Left lung (tissue), 10 donors: ENCODE data around the gene TINAG. TPM values are rescaled to one million over a fixed set of nuclear protein-coding genes. Genes with fewer than 3 reads are reported as not detected.

Experiments used
- ATAC-seq: fragments of 200-7000 bp; cut with Tn5 transposase; one replicate; pipeline ENCODE4 v1.9.1; 2020; ENCODE audit warnings: moderate library complexity
- DNase-seq, 4 donors: peaks; one replicate each; pipeline ENCODE4 v3.0.0-alpha.2; 2013 to 2020
- H3K27ac ChIP-seq, 2 donors: fragments of 200-600 bp; sonication (generic) in 1 of 2; one replicate each; pipeline versions ENCODE4 v1.5.0 to v1.8.0; 2020 to 2021
- H3K27me3 ChIP-seq, 2 donors: fragments of 200-600 bp; sonication (generic) in 1 of 2; one replicate each; pipeline versions ENCODE4 v1.5.0 to v1.8.0; 2020 to 2021
- H3K36me3 ChIP-seq, 2 donors: fragments of 200-600 bp; sonication (generic) in 1 of 2; one replicate each; pipeline versions ENCODE4 v1.5.0 to v1.8.0; 2020 to 2021
- H3K4me1 ChIP-seq, 2 donors: fragments of 200-600 bp; one replicate each; pipeline ENCODE4 v1.8.0; 2021
- H3K4me3 ChIP-seq, 2 donors: fragments of 200-600 bp; sonication (generic) in 1 of 2; one replicate each; pipeline versions ENCODE4 v1.5.0 to v1.8.0; 2020 to 2021; ENCODE audit warnings: mild to moderate bottlenecking in 1 of 2
- H3K9me3 ChIP-seq, 2 donors: fragments of 200-600 bp; sonication (generic) in 1 of 2; one replicate each; pipeline versions ENCODE4 v1.5.0 to v1.8.0; 2020 to 2021
- CTCF ChIP-seq, 2 donors: fragments of 200-600 bp; sonication (generic) in 1 of 2; IDR thresholded peaks; one replicate each; pipeline versions ENCODE4 v1.5.0 to v1.8.0; 2021; ENCODE audit warnings: antibody characterized with exemption in 2 of 2
- intact Hi-C, 2 donors: fragments of 100-400 bp; cut with DNase I; formaldehyde crosslinking; loops; one replicate each; pipeline versions ENCODE4 v1.11.2 to v1.14.2; 2022
- polyA plus RNA-seq, 6 donors: library from polyadenylated mRNA; unstranded; fragments of 120-200 nt; gene quantifications; one replicate each; pipeline ENCODE4 v1.2.1, GENCODE V29; 2013; ENCODE audit not compliant: insufficient read length in 6 of 6
- total RNA-seq, 2 donors: library from RNA; stranded (reverse); fragmentation: NEBNext Ultra II Directional; extraction: Animal tissue kit (Norgen Biotek cat#: 25700); gene quantifications; one replicate each; pipeline ENCODE4 v1.2.1, GENCODE V29; 2021
- donor health status: DM: no; HTN: yes; CAD: no.
- donor health status: DM: no; HTN: no; CAD: no.

Gene TINAG
- total and polyA plus RNA-seq, 8 donors: 0.24 TPM; not detected in 7

DNA sequence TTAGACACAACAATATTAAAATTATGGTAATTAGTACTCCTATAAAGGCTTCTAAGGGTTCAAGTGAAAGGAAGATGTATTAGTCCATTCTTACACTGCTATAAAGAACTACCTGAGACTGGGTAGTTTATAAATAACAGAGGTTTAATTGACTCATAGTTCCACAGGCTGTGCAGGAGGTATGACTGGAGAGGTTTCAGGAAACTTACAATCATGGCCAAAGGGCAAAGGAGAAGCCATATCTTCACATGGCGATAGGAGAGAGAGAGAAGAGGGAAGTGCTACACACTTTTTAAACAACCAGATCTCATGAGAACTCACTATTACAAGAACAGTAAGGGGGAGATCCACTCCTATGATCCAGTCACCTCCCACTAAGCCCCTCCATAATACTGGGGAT lies 52.9 kb downstream of the TINAG start:
- no peaks in the 10 kb centered on the region for H3K36me3 ChIP-seq
- DNase-seq (no peak), ATAC-seq (no peak)
- no peaks in the 10 kb centered on the region for H3K4me1 ChIP-seq
- no peak for TF ChIP-seq CTCF (IDR thresholded peaks at IDR 0.05)
- H3K27me3 ChIP-seq: no peaks in the 10 kb centered on the region
- no peaks in the 10 kb centered on the region for H3K9me3 ChIP-seq
- intact Hi-C loops: no loop called here
- no peak overlapping the region for H3K27ac ChIP-seq
- H3K4me3 ChIP-seq: no peak overlapping the region

DNA sequence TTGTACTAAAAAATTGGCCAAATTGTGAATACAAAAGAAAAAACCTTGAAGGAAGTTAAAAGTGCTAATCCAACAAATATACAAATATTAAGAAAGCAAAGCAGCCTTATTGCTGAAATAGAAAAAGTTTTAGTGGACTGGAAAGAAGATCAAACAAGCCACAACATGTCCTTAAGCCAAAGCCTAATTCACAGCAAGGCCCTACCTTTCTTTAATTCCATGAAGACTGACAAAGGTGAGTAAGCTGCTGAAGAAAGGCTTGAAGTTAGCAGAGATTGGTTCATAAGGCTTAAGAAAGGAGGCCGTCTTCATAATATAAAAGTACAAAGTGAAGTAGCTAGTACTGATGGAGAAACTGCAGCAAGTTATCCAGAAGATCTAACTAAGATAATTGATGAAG lies 53.5 kb downstream of the TINAG start:
- H3K36me3 ChIP-seq: no peaks in the 10 kb centered on the region
- H3K9me3 ChIP-seq: no peaks in the 10 kb centered on the region
- no peak overlapping the region for H3K27ac ChIP-seq
- no peak overlapping the region for H3K4me3 ChIP-seq
- H3K4me1 ChIP-seq: no peaks in the 10 kb centered on the region
- intact Hi-C loops: no loop called here
- no peak for TF ChIP-seq CTCF (IDR thresholded peaks at IDR 0.05)
- ATAC-seq (no peak), DNase-seq (no peak)
- no peaks in the 10 kb centered on the region for H3K27me3 ChIP-seq

GRCh38 chr6:54366667-54367327 lies 58.6 kb downstream of the TINAG start:
- Histone ChIP-seq H3K36me3 (no peaks in the 10 kb centered on the region), H3K4me3 (no peak overlapping the region), H3K27ac (no peak overlapping the region), H3K4me1 (no peaks in the 10 kb centered on the region), H3K27me3 (no peaks in the 10 kb centered on the region), H3K9me3 (no peaks in the 10 kb centered on the region)
- ATAC-seq: no peak
- intact Hi-C loops: no loop called here
- DNase-seq: no peak
- TF ChIP-seq CTCF (IDR thresholded peaks at IDR 0.05): no peak

DNA sequence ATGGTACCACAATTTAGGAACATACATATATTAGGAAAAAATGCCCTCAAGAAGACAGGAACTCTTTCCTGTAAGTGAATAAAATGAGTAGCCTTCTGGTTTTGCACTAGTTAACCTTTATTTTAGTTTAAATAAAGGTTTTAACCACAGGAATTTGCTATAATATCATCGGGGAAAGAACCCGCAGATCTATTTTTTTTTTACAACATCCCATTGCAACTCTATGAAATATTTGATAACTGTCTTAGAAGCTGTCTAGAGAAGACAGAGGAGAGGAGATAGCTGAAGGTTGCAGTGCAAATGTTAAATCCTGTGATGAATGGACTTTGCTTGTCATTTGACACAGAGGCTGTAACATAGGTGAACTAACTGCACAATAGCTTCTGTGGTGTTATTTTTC lies 69.5 kb downstream of the TINAG start:
- Histone ChIP-seq H3K4me1 (no peaks in the 10 kb centered on the region), H3K27ac (no peak overlapping the region), H3K4me3 (no peak overlapping the region), H3K9me3 (no peaks in the 10 kb centered on the region), H3K27me3 (no peaks in the 10 kb centered on the region), H3K36me3 (no peaks in the 10 kb centered on the region)
- ATAC-seq (no peak), DNase-seq (no peak)
- intact Hi-C loops: no loop called here
- TF ChIP-seq CTCF (IDR thresholded peaks at IDR 0.05): no peak

- intact Hi-C loops: no loop called here
- Histone ChIP-seq H3K9me3 (no peaks in the 10 kb centered on the region), H3K4me3 (no peak overlapping the region), H3K27me3 (no peaks in the 10 kb centered on the region), H3K4me1 (no peaks in the 10 kb centered on the region), H3K27ac (no peak overlapping the region), H3K36me3 (no peaks in the 10 kb centered on the region)
- no peak for TF ChIP-seq CTCF (IDR thresholded peaks at IDR 0.05)
- no peak for DNase-seq
- no peak for ATAC-seq
These were observed 78.1 kb downstream of the TINAG start for GRCh38 chr6:54386295-54386694.
